Measurements from ENCODE around the gene PHOSPHO2. TPM values are rescaled to one million over a fixed set of nuclear protein-coding genes. Genes with fewer than 3 reads are reported as not detected.

PHOSPHO2 gene
- total RNA-seq, 1 donor from 2014 or later: 3.3 TPM

- H3K4me3 ChIP-seq (ENCODE audit: low read depth, low read length): no peak overlapping the region
- no peak for TF ChIP-seq CTCF (IDR thresholded peaks at IDR 0.05; ENCODE audit: insufficient read depth, low read length, poor library complexity, severe bottlenecking)
- no peak for DNase-seq (ENCODE audit: low read depth)
- no peaks in the 10 kb centered on the region for H3K36me3 ChIP-seq (ENCODE audit: control insufficient read depth, insufficient read depth, low read length)
- H3K27me3 ChIP-seq (ENCODE audit: control insufficient read depth, insufficient read depth, low read length): no peaks in the 10 kb centered on the region
These were observed 45.1 kb downstream of the PHOSPHO2 start for GRCh38 chr2:169739351-169739750.

DNA sequence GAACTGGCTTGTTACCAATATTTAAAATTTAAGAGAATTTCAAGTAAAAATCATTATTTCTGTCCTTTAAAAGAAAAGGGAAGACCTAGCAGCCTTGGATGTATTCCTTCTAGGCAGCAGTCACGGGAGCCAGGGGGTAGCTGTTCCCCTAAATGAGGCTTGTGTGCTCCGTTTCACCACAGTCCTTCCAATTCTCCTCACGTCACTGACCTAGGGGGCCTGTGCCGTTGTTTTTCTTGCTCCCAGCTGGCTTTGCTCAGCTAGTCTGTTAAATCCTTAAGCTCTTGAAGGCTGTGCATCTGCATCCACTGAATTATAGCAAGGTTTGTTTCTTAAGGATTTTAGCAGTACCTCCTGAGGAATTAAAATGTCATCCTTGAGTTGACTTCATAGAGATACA lies 49.3 kb downstream of the PHOSPHO2 start:
- Histone ChIP-seq H3K36me3 (ENCODE audit: control insufficient read depth, insufficient read depth, low read length) (no peaks in the 10 kb centered on the region), H3K4me3 (ENCODE audit: low read depth, low read length) (no peak overlapping the region), H3K27me3 (ENCODE audit: control insufficient read depth, insufficient read depth, low read length) (no peaks in the 10 kb centered on the region)
- no peak for TF ChIP-seq CTCF (IDR thresholded peaks at IDR 0.05; ENCODE audit: insufficient read depth, low read length, poor library complexity, severe bottlenecking)
- no peak for DNase-seq (ENCODE audit: low read depth)

GRCh38 chr2:169746240-169746639 lies 52.0 kb downstream of the PHOSPHO2 start:
- Histone ChIP-seq H3K4me3 (ENCODE audit: low read depth, low read length) (no peak overlapping the region), H3K27me3 (ENCODE audit: control insufficient read depth, insufficient read depth, low read length) (no peaks in the 10 kb centered on the region), H3K36me3 (ENCODE audit: control insufficient read depth, insufficient read depth, low read length) (no peaks in the 10 kb centered on the region)
- no peak for TF ChIP-seq CTCF (IDR thresholded peaks at IDR 0.05; ENCODE audit: insufficient read depth, low read length, poor library complexity, severe bottlenecking)
- no peak for DNase-seq (ENCODE audit: low read depth)

DNA sequence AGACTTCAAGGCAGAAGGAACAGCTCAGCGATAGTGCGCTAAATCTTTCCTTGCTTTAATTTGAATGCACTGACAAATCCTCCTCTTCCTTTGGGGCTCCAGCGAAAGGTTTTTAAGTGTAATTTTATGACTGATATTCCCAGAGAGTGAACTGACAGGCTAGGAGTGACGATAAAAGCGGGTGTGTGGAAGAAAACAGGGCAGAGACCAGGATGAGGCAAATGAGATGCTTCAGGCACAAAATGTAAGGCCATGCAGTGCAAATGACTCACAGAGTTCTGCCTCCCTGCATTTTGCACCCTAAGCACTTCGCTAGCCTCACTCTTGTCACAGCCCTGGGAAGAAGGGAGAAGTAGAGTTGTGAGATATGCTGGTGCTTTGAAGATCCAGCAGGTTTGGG lies 54.0 kb downstream of the PHOSPHO2 start:
- H3K36me3 ChIP-seq (ENCODE audit: control insufficient read depth, insufficient read depth, low read length): peaks cover 1% of the 10 kb centered on the region
- no peak overlapping the region for H3K4me3 ChIP-seq (ENCODE audit: low read depth, low read length)
- no peak for TF ChIP-seq CTCF (IDR thresholded peaks at IDR 0.05; ENCODE audit: insufficient read depth, low read length, poor library complexity, severe bottlenecking)
- no peak for DNase-seq (ENCODE audit: low read depth)
- H3K27me3 ChIP-seq (ENCODE audit: control insufficient read depth, insufficient read depth, low read length): no peaks in the 10 kb centered on the region

Other genes starting within 250 kb of the PHOSPHO2 start
- gene BBS5, start 215.0 kb upstream of the PHOSPHO2 start, total RNA-seq: 7.3 and 8.7 TPM in 2 replicates
- 0.29 TPM in 1 of 2 replicates, not detected in the other for gene KLHL41, start 184.8 kb upstream of the PHOSPHO2 start, total RNA-seq
- gene FASTKD1, start 120.6 kb upstream of the PHOSPHO2 start, total RNA-seq: 13.3 and 15.5 TPM in 2 replicates
- gene PPIG, start 110.1 kb upstream of the PHOSPHO2 start, total RNA-seq: 15.3 and 24.7 TPM in 2 replicates
- 0.33 TPM in 1 of 2 replicates, not detected in the other for gene CFAP210, start 64 bp upstream of the PHOSPHO2 start, total RNA-seq
- 19.2 and 21.2 TPM in 2 replicates for gene KLHL23, start 39.4 kb downstream of the PHOSPHO2 start, total RNA-seq
- 75.0 and 100 TPM in 2 replicates for gene SSB, start 104.4 kb downstream of the PHOSPHO2 start, total RNA-seq
- 46.1 and 54.1 TPM in 2 replicates for gene METTL5, start 130.4 kb downstream of the PHOSPHO2 start, total RNA-seq
- gene UBR3, start 133.0 kb downstream of the PHOSPHO2 start, total RNA-seq: 18.2 and 23.0 TPM in 2 replicates

Measured in kidney epithelial cell (primary cell).